ENCODE measurements around the gene NAV2.

DNA sequence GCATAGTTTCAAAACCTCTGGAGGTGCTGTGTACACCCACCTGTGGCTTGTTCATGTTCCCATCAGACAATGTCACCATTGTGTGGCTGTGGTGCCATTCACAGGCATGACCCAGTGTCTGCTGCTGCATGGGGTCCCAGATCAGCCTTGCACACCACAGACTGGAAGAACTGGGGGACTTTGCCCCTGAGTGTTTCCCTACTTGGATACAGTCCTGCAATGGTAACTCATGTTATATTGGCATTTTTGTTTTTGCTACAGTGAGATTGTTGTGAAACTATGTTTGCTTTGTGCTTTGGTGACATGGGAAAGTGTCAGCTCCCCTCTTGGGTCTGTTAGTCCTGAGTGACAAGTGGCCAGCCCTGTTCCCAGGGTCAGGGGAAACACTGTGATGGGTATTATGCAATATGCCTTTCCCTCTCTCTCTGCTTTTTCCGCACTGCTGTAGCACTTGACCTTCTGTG is 108.8 kb downstream of the NAV2 start:
- TF ChIP-seq, protein P1, sequence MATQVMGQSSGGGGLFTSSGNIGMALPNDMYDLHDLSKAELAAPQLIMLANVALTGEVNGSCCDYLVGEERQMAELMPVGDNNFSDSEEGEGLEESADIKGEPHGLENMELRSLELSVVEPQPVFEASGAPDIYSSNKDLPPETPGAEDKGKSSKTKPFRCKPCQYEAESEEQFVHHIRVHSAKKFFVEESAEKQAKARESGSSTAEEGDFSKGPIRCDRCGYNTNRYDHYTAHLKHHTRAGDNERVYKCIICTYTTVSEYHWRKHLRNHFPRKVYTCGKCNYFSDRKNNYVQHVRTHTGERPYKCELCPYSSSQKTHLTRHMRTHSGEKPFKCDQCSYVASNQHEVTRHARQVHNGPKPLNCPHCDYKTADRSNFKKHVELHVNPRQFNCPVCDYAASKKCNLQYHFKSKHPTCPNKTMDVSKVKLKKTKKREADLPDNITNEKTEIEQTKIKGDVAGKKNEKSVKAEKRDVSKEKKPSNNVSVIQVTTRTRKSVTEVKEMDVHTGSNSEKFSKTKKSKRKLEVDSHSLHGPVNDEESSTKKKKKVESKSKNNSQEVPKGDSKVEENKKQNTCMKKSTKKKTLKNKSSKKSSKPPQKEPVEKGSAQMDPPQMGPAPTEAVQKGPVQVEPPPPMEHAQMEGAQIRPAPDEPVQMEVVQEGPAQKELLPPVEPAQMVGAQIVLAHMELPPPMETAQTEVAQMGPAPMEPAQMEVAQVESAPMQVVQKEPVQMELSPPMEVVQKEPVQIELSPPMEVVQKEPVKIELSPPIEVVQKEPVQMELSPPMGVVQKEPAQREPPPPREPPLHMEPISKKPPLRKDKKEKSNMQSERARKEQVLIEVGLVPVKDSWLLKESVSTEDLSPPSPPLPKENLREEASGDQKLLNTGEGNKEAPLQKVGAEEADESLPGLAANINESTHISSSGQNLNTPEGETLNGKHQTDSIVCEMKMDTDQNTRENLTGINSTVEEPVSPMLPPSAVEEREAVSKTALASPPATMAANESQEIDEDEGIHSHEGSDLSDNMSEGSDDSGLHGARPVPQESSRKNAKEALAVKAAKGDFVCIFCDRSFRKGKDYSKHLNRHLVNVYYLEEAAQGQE (IDR thresholded peaks at IDR 0.05; ENCODE audit: low read depth) = no peak
- TF ChIP-seq EZH2phosphoT487 (IDR thresholded peaks at IDR 0.05; ENCODE audit: borderline replicate concordance) (no peak), RAD21 (IDR thresholded peaks at IDR 0.05; ENCODE audit: low read depth) (no peak), EZH2 (IDR thresholded peaks at IDR 0.05) (no peak), ZBTB33 (IDR thresholded peaks at IDR 0.05; ENCODE audit: extremely low read depth, insufficient replicate concordance, low read length) (no peak), CTCF (IDR thresholded peaks at IDR 0.05 in 2 of 3, conservative IDR thresholded peaks at IDR 0.05 in 1 of 3; ENCODE audit: borderline replicate concordance in 1 of 3, insufficient read depth in 1 of 3, low read depth in 2 of 3, low read length in 2 of 3) (no peak), FOSL1 (IDR thresholded peaks at IDR 0.05; ENCODE audit: low read depth) (no peak)
- TF ChIP-seq, protein P2, sequence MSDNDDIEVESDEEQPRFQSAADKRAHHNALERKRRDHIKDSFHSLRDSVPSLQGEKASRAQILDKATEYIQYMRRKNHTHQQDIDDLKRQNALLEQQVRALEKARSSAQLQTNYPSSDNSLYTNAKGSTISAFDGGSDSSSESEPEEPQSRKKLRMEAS (IDR thresholded peaks at IDR 0.05) = no peak

All from HCT116 (cell line).